Measurements from ENCODE around the gene SNAP29. TPM values are rescaled to one million over a fixed set of nuclear protein-coding genes. Genes with fewer than 3 reads are reported as not detected.
A peak's percentile ranks its signal among the peaks of the same experiment; 100 is the strongest.
"Not testable (repeated sequence)": the region's sequence is repeated elsewhere in the genome, so short reads cannot be mapped to it uniquely, and the experiment has no call there.

The SNAP29 gene
- total RNA-seq, 2 donors from 2014 or later: 23.2 to 29.2 TPM

DNA sequence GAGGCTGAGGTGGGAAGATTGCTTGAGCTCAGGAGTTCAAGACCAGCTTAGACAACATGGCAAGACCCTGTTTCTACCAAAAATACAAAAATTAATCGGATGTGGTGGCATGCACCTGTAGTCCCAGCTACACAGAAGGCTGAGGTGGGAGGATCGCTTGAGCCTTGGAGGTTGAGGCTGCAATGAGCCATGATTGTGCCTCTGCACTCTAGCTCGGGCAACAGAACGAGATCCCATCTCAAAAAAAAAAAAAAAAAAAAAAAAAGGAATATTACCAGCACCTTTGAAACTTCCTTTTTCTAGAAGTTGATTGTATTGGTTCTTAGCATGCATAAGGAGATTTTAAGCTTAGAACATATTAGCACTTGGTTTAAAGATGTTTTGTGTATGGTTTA, 69.8 kb downstream of the SNAP29 start:
- no peak overlapping the region for H3K27ac Mint-ChIP-seq
- no peaks in the 10 kb centered on the region for H3K27me3 Mint-ChIP-seq
- H3K36me3 Mint-ChIP-seq: no peaks in the 10 kb centered on the region
- no peaks in the 10 kb centered on the region for H3K9me3 Mint-ChIP-seq
- no peak overlapping the region for H3K4me3 Mint-ChIP-seq
- H3K4me1 Mint-ChIP-seq (ENCODE audit: low read depth in 2 of 2): peaks cover 32 to 51% of the 10 kb centered on the region in 2 donors
- ATAC-seq: no peak
- no peak for DNase-seq (ENCODE audit: low spot score)

DNA sequence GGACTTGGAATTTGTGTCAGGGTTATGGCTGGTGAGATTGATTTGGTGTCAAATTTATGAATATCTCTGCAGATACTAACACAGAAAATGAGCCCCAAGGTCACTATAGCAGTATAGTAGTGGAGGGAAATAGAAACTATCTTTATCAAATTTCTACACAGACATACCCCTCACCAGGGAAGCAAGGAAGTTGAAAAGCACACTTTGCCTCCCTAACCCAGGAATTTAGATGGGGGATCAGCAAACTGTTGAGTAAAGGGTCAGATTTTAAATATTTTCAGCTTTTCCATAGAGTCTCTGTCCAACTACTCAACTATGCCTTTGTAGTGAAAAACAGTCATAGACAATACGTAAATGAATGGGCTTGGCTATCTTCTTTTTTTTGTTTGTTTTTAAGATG, 71.2 kb downstream of the SNAP29 start:
- H3K4me1 Mint-ChIP-seq (ENCODE audit: low read depth in 2 of 2): peaks cover 41 to 54% of the 10 kb centered on the region in 2 donors
- ATAC-seq: no peak
- H3K9me3 Mint-ChIP-seq: no peaks in the 10 kb centered on the region
- no peaks in the 10 kb centered on the region for H3K27me3 Mint-ChIP-seq
- peaks cover 4% of the 10 kb centered on the region for H3K36me3 Mint-ChIP-seq
- peak overlapping the region in 1 of 2 donors; percentile 2 for H3K27ac Mint-ChIP-seq
- DNase-seq (ENCODE audit: low spot score): no peak
- H3K4me3 Mint-ChIP-seq: no peak overlapping the region

DNA sequence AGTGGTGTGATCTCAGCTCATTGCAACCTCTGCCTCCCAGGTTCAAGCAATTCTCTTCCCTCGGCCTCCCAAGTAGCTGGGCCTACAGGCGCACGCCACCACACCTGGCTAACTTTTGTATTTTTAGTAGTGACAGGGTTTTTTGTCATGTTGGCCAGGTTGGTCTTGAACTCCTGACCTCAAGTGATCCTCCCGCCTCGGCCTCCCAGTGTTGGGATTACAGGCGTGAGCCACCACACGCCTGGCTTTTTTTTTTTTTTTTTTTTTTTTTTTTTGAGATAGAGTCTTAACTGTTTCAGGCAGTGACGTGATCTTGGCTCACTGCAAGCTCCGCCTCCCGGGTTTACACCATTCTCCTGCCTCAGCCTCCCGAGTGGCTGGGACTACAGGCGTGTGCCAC, 71.6 kb downstream of the SNAP29 start:
- not testable (repeated sequence) for DNase-seq (ENCODE audit: low spot score); H3K27me3 Mint-ChIP-seq; H3K9me3 Mint-ChIP-seq; H3K36me3 Mint-ChIP-seq; ATAC-seq; H3K27ac Mint-ChIP-seq; H3K4me3 Mint-ChIP-seq
- peaks cover 39 to 52% of the 10 kb centered on the region in 2 donors for H3K4me1 Mint-ChIP-seq (ENCODE audit: low read depth in 2 of 2)

DNA sequence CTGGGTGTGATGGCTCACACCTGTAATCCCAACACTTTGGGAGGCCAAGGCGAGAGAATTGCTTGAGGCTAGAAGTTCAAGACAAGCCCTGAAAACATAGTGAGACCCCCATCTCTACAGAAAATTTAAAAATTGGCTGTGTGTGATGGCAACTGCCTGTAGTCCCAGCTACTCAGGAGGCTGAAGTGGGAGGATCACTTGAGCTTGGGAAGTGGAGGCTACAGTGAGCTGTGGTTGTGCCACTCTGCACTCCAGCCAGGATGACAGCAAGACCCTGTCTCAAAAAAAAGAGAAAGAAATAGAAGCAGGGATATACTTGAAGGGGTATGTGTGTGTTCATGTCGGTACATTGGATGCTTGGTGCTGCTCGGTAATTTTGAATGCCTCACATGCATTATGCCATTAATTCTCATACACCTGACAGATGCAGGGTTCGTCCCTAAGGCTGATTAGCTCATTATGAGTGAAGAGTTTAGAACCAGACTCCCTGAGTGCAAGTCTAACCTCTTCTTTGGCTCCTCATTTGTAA, 72.4 kb downstream of the SNAP29 start:
- ATAC-seq (no peak), DNase-seq (ENCODE audit: low spot score) (no peak)
- Mint-ChIP-seq H3K9me3 (no peaks in the 10 kb centered on the region), H3K27me3 (no peaks in the 10 kb centered on the region), H3K4me1 (ENCODE audit: low read depth in 2 of 2) (peaks cover 31 to 48% of the 10 kb centered on the region in 2 donors), H3K4me3 (no peak overlapping the region), H3K27ac (no peak overlapping the region), H3K36me3 (peaks cover 4% of the 10 kb centered on the region)

- Mint-ChIP-seq H3K27me3 (no peaks in the 10 kb centered on the region), H3K4me1 (ENCODE audit: low read depth in 2 of 2) (peaks cover 41 to 50% of the 10 kb centered on the region in 2 donors), H3K9me3 (no peaks in the 10 kb centered on the region), H3K27ac (no peak overlapping the region), H3K4me3 (no peak overlapping the region), H3K36me3 (peaks cover 4% of the 10 kb centered on the region)
- ATAC-seq: no peak
- DNase-seq (ENCODE audit: low spot score): no peak
Measured at GRCh38 chr22:20933910-20934309, 75.1 kb downstream of the SNAP29 start.

DNA sequence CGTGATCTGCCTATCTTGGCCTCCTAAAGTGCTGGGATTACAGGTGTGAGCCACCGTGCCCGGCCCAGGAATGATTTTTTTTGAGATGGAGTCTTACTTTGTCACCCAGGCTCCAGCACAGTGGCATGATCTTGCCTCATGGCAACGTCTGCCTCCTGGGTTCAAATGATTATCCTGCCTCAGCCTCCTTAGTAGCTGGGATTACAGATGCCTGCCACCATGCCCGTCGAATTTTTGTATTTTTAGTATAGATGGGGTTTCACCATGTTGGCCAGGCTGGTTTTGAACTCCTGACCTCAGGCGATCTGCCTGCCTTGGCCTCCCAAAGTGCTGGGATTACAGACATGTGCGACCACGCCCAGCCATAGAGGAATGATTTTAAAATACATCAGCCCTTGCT, 76.2 kb downstream of the SNAP29 start:
- not testable (repeated sequence) for H3K4me3 Mint-ChIP-seq; DNase-seq (ENCODE audit: low spot score); ATAC-seq; H3K27me3 Mint-ChIP-seq; H3K27ac Mint-ChIP-seq; H3K36me3 Mint-ChIP-seq; H3K9me3 Mint-ChIP-seq
- H3K4me1 Mint-ChIP-seq (ENCODE audit: low read depth in 2 of 2): peaks cover 42 to 46% of the 10 kb centered on the region in 2 donors

- not testable (repeated sequence) for H3K27me3 Mint-ChIP-seq, H3K9me3 Mint-ChIP-seq, H3K36me3 Mint-ChIP-seq
Measured at GRCh38 chr22:20935780-20936539, 77.2 kb downstream of the SNAP29 start.

GRCh38 chr22:20937031-20937793, 78.4 kb downstream of the SNAP29 start:
- H3K4me3 Mint-ChIP-seq: peak overlapping the region; percentile 58
- no peaks in the 10 kb centered on the region for H3K9me3 Mint-ChIP-seq
- H3K27me3 Mint-ChIP-seq: no peaks in the 10 kb centered on the region
- peak overlapping the region in 1 of 2 donors; percentile 19 for H3K27ac Mint-ChIP-seq
- peaks cover 4% of the 10 kb centered on the region for H3K36me3 Mint-ChIP-seq
- DNase-seq (ENCODE audit: low spot score) (no peak), ATAC-seq (no peak)
- peaks cover 50 to 57% of the 10 kb centered on the region in 2 donors for H3K4me1 Mint-ChIP-seq (ENCODE audit: low read depth in 2 of 2)

More at GRCh38 chr22:20935780-20936539, 77.2 kb downstream of the SNAP29 start:
- not testable (repeated sequence) for ATAC-seq; H3K4me3 Mint-ChIP-seq; H3K27ac Mint-ChIP-seq; DNase-seq (ENCODE audit: low spot score)
- peaks cover 49 to 51% of the 10 kb centered on the region in 2 donors for H3K4me1 Mint-ChIP-seq (ENCODE audit: low read depth in 2 of 2)

DNA sequence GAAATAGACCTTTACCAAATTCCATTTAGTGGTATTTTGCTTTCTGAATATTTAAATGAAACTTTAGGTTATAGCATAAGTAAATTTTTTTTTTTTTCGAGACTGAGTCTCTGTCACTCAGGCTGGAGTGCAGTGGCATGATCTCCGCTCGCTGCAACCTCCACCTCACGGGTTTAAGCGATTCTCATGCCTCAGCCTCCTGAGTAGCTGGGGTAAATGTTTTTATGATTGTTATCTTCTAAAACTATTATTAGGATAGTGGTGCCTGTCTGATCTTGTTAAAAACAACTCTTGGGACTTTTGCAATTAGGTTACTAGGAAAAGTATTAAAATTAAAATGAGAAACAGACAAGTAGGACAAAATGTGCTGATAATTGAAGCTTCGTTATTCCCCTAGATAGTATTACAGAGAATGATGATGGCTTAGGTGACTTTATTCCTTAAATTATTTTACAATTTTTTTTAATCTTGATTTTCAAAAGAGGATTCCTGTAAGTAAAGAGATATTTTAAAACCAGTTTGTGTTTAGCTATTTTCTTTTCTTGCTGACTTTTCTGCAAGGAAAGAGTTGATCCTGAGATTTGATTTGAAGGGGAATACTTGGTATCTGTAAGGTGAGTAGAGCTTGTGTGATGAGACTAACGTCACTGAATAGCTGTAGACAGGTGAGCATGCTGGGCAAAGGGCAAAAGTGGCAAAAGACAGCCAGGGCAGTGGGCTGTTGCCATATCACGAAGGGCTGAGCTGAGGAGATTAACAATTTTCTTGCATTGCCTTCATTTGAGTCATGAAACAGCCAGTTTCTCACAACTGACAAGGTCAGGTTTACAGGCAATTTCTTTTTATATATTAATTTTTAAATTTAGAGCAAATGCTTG, 79.2 kb downstream of the SNAP29 start:
- H3K4me1 Mint-ChIP-seq (ENCODE audit: low read depth in 2 of 2): peaks cover 51 to 62% of the 10 kb centered on the region in 2 donors
- H3K27ac Mint-ChIP-seq: peak overlapping the region in 1 of 2 donors; percentile 19
- no peaks in the 10 kb centered on the region for H3K27me3 Mint-ChIP-seq
- H3K9me3 Mint-ChIP-seq: no peaks in the 10 kb centered on the region
- no peak overlapping the region for H3K4me3 Mint-ChIP-seq
- DNase-seq (ENCODE audit: low spot score) (no peak), ATAC-seq (no peak)
- H3K36me3 Mint-ChIP-seq: peaks cover 4% of the 10 kb centered on the region

- ATAC-seq; H3K4me3 Mint-ChIP-seq; H3K27me3 Mint-ChIP-seq; H3K9me3 Mint-ChIP-seq; DNase-seq (ENCODE audit: low spot score); H3K36me3 Mint-ChIP-seq; H3K27ac Mint-ChIP-seq: not testable (repeated sequence)
- peaks cover 52 to 63% of the 10 kb centered on the region in 2 donors for H3K4me1 Mint-ChIP-seq (ENCODE audit: low read depth in 2 of 2)
Measured at GRCh38 chr22:20939457-20940185, 80.8 kb downstream of the SNAP29 start.

- no peaks in the 10 kb centered on the region for H3K36me3 Mint-ChIP-seq
- no peak for ATAC-seq
- peaks cover 53 to 62% of the 10 kb centered on the region in 2 donors for H3K4me1 Mint-ChIP-seq (ENCODE audit: low read depth in 2 of 2)
Measured at GRCh38 chr22:20940186-20940651, 81.4 kb downstream of the SNAP29 start.

More at GRCh38 chr22:20940186-20940651, 81.4 kb downstream of the SNAP29 start:
- no peaks in the 10 kb centered on the region for H3K27me3 Mint-ChIP-seq
- DNase-seq (ENCODE audit: low spot score): no peak
- H3K9me3 Mint-ChIP-seq: no peaks in the 10 kb centered on the region
- H3K4me3 Mint-ChIP-seq: no peak overlapping the region
- H3K27ac Mint-ChIP-seq: no peak overlapping the region

Data from natural killer cell treated with Interleukin-12 subunit alpha and Interleukin-12 subunit beta and Interleukin-15 and Interleukin-18, amount 100 ng/mL, for 72 hours (primary cell).